Measurements from ENCODE around the gene GDPD2.

Gene GDPD2

DNA sequence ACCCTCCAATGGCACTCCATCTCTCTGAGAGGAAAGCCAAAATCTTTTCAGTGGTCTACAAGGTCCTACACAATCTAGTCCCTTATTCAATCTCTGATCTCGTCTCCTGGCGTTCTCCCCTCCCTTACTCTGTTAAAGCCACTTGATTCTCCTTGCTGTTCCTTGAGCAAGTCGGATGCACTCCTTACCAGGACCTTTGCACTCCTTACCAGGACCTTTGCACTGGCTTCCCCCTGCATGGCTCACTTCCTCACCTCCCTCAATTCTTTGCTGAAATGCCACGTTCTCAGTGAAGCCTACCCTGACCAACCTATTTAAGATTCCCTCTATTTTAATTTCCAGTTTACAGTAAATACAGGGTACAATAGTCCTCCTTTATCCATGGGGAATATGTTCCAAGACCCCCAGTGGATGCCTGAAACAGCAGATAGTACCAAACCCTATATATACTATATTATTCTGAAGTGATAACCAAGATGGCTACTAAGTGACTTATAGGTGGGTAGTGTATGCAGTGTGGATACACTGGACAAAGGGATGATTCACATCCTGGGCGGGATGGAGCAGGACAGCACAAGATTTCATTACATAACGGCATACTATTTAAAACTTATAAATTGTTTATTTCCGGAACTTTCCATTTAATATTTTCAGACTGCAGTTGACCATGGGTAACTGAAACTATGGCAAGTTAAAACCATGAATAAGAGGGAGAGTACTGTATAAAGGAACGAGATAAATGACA lies 15.0 kb downstream of the GDPD2 start:
- no peak for DNase-seq (ENCODE audit: low read depth)

DNA sequence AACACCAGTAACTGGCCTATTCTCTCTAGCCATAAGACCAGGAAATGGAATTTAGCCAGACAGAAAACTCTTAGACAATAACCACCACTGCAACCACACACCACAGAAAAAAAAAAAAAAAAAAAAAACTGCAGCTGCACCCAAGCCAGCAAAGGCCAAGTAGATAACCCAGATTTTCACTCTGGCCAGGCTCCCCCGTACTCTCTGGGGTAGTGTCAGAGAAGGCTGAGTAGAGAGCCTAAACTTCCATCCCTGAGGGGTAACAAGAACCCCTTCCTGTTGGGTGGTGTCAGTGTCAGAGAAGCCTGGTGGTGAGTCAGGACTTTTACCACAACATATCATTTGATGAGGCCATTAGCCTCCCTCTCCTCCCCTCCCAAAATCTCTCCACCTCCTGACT lies 15.9 kb downstream of the GDPD2 start:
- no peak for DNase-seq (ENCODE audit: low read depth)

DNA sequence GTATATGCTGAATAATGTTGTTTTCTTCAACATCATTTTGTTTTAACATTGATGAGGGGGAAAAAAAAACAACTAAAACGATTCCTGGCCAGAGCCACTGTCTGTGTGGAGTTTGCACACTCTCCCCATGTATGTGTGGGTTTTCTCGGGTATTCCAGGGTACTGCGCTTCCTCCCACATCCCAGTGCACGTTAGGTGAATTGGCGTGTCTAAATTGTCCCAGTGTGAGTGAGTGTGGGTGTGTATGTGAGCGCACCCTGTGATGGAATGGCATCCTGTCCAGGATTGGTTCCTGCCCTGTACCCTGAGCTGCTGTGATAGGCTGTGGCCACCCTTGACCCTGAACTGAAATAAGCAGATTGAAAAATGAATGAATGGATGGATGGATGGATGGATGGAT lies 19.1 kb downstream of the GDPD2 start:
- DNase-seq (ENCODE audit: low read depth): no peak

DNA sequence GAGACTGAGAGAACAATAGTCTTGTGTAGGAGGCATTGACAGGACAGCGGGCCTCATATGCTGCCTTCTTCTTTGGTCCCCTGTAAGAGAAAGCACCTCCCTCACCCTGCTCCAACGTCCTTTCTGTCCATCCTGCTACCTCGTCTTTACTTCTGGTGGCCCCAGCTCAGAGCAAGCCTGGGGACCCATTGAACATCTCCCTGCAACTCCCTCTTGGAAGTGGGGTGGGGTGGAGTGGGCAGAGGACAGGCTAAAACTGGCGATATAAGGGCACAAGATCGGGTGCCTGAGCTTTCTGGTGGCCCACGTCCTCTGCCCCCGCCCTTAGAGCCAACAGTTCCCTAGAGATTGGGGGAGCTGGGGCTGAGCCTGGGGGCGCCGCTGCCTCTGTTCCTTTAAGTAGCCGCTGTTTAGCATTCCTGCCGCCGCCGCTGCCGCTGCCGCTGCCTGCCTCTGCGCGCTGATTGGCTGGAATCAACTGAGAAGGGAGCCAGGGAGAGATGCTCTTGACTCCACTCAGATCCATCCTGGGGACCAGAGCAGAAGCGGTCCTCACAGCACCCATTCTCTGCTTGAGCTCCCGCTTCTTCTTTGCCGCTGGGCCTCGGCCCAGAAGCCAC lies 21.3 kb downstream of the GDPD2 start, which contains the start of gene DLG3:
TSS of gene DLG3 (plus strand) at position 510 of the 620 bp plus-strand sequence. CDS start 367 bp downstream, outside the sequence.
- no peak for DNase-seq (ENCODE audit: low read depth)

- no peak for DNase-seq (ENCODE audit: low read depth)
Measured at GRCh38 chrX:70444946-70445656, 22.0 kb downstream of the GDPD2 start.

DNA sequence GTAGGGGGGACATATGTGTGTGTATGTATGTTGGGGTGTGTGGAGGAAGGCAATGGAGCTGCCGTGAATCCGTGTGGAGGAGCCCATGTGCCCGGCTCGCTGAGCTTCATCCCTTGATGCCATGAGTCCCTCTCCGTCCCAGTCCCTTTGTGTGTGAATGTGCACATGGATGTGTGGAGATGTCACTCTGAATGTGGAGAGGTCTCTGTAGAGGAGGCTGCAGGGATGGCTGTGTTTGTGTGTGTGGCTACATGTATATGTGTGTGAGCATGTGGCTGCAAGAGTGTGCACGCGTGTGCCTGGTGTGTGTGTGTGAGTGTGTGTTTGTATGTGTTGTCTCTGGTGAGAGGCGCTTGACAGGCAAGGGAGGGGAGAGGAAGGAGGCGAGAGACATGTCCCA lies 22.8 kb downstream of the GDPD2 start:
- DNase-seq (ENCODE audit: low read depth): no peak

DNA sequence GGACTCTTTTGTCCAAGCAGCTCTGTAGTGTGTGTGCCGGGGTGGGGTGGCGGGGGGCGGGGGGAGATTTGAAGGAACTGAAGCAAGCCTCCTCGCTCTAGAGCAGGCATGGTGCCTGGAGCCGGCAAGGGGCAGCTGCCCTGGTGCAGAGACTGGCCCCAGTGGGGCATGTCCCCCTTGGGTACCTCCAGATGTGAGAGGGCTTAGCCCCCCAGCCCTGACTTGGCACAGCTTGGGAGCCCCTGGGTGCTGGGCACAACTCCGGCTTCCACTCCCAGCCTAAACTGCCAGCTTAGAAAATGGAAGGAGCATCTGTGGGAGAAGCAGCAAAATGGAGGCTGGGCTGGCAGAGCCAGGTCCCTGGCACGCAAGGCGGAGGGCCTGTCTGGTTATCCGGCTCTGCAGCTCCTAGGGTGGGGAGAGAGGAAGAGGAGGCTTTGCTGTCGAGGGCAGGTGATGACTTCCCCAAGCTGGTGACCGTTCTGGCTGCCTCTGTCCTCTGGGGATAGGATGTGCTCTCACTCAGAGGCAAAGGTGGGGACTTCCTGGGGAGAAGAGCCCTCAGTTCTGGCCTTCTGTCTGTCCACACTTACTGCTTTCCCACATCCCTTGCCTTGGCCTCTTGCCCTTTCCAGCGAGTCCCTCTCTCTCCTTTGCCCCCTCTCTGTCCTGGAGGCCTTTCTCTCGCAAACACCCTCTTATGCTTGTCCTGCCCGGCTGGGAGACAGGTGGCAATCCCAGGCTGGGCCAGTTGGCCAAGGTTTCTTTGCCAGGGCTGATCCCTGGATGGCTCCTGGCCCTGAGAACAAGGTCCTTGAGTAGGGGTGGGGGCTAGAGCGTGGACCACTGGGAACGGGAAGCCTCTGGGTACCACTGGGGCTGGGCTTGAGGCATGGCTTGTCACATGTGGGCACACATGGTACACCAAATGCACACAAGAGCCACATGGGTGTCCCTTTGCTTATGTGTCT lies 23.6 kb downstream of the GDPD2 start:
- DNase-seq (ENCODE audit: low read depth): no peak

GRCh38 chrX:70449457-70449966 lies 26.4 kb downstream of the GDPD2 start:
- no peak for DNase-seq (ENCODE audit: low read depth)

DNA sequence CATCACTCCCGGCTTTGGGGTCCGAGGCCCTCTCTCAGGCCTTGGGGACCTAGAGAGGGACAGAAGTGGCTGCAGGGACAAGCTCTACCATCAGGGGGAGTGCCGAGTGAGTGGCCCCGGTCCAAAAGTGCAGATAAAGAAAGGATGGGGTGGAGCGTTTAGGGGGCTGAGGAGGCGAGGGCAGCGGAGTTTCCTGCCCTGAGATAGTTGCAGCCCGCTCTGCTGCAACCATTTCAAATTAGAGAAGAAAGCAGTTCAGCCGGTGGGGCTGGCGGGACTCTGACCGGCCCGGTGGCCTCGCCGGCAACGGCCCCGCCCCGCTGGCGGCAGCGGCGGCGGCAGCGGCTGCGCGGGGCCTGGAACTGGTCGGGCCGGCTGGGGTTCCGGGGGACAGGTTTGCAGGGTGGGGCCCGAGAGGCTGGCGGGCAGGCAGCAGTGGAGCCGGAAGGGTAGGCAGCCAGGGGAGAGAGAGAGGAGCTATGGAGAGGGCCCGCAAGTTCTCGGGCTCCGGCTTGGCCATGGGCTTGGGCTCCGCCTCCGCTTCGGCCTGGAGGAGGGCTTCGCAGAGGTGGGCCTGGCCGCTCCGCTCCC lies 29.1 kb downstream of the GDPD2 start:
- no peak for DNase-seq (ENCODE audit: low read depth)

DNA sequence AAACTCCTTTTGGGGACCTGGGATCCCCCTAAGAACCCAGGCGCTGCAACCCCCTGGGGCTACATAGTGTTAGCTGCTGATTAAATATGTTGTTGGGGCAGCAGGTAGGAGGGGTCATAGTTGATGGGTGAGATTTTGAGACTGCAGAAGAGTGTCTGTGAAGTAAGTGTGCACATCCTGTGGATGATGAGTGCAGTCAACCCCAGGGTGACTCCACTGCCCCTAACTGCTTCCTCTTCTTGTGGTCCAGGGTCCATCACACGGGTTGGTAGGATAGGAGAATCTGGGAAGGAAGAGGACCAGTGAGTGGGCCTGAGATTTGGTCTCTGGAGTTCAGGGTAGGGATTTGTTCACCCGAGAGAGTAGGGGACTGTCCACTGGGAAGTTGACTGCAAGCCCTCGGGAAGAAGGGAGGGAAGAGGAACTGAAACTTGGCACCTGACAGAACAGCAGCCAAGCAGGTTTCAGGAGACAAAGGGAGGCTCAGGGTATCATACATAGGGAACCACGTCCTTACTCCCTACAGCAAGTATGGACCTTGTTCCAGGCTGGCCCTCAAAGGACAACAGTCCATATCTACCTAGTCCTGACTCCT lies 30.0 kb downstream of the GDPD2 start:
- DNase-seq (ENCODE audit: low read depth): no peak

- DNase-seq (ENCODE audit: low read depth): no peak
Measured at GRCh38 chrX:70454441-70455365, 31.6 kb downstream of the GDPD2 start.

DNA sequence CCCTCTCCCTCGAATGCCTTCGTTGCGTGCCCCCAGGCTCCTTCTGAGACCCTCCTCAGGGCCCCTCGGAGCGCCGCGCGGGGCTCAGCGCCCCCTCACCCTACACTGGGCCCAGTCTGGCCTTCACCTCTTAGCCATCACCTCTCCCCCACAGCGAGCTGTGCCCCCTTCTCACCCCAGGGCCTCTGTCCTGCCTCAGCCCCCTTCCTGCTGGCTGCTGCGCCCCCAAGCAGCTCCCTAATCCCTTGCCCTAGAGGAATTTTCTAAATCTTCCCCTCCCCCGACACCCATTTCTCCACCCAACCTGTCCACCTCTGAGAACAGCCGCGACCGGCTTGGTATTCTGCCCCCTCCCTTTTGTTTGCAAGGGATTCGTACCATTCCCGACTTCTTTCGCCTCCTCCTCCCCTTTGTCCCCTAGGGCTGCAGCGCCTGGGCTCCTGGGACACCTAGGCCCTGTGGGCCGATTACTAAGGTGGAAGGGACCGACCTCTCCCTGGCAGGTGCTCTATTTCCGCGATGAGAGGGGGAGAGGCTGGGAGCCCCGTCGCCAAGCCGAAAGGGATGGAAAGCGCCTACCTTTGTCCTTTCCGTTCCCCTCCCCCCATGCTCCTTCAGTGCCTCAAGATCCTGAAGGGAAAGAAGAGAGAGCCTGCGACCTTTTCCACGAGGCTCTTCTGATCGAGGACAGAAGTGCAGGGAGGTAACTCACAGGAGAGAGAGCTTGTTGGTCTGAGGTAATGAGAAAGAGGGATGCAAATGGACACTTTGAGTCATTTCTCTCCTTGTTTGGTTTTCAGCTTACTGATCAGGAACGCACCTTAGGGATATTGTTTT lies 32.5 kb downstream of the GDPD2 start:
- DNase-seq (ENCODE audit: low read depth): no peak

DNA sequence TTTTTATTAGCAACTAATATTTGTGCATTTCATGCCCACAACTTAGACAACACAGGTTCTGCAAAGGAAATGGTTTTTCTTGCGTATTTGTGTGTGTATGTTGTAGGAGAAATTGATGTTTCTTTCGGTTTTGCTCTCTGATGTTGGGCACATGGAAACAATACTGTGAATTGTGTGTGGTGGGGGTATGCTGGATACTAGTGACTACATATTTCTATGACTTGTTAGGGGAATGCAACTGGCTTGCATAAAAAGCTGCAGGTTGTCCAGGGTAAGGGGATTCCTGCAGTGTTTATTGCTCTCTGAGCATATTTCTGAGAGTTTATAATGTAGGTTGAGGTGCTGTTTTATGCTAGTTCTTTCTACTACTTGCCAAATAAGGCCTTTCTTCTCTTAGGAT lies 33.1 kb downstream of the GDPD2 start:
- DNase-seq (ENCODE audit: low read depth): no peak

DNA sequence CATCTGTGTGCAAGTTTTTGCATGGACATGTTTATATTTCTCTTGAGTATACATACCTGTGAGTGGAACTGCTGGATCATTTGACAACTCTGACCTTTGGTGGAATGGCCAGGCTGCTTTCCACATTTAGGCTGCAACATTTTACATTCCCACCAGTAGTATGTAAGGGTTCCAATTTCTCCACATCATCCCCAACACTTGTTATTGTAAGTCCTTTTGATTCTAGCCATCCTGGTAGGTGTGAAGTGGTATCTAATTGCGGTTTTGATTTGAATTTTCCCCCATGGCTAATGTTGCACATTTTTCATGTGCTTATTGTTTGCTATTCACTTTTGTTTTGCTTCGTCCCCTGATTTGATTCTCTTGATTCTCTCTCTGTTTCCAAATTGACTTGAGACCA lies 37.9 kb downstream of the GDPD2 start:
- DNase-seq (ENCODE audit: low read depth): no peak

GRCh38 chrX:70464051-70464450 lies 40.9 kb downstream of the GDPD2 start:
- no peak for DNase-seq (ENCODE audit: low read depth)

DNA sequence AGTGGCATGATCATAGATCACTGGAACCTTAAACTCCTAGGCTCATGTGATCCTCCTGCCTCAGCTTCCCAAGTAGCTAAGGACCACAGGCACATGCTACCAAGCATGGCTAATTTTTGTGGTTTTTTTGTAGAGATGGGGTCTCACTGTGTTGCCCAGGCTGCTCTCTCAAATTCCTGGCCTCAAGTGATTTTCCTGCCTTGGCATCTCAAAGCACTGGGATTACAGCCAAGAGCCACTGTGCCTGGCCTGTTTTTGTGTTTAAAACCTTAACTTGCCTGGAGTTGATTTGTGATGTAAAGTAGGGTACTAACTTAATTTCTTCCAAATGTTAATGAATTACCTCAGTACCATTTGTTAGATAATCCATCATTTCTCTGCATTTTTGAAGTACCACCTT lies 43.9 kb downstream of the GDPD2 start:
- no peak for DNase-seq (ENCODE audit: low read depth)

DNA sequence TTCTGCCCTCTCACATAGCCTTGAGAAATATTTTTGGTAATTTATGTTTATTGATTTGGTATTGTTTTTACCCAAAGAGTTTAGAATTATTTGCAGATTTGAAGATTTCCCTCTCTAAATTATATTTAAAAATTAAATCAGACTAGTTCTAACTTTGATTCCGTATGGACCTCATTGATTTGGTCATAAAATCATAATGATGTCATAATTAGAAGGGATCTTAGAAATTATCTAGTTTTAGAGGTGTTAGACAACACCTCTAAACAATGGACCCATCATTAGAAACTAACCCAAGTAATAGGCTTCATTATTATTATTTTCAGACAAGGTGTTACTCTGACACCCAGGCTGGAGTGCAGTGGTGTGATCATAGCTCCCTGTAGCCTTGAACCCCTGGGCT lies 45.6 kb downstream of the GDPD2 start:
- DNase-seq (ENCODE audit: low read depth): no peak

DNA sequence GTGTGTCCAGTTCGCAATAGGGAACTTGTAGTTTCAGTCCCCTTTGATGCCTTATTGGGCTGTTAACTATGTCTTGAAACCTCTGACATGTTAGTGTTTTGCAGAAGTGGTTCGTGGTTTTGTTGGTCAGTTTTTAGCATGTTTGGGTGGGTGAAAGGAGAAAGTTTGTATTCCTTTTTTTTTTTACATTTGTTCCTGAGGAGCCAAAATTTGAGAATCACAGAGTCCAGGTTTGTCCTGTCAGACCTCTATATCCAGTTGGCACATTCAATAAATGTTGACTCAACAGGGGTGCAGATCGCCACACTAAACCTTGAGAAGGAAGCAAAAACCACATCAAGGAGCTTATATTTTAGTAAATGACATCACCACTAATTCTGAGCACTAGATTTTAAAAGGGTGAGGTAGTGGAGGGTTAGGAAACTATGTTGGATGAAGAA lies 47.8 kb downstream of the GDPD2 start:
- DNase-seq (ENCODE audit: low read depth): no peak
